GM23338 (cell line): ENCODE measurements around the gene KLHL36. TPM values are rescaled to one million over a fixed set of nuclear protein-coding genes. Genes with fewer than 3 reads are reported as not detected.

Experiments
- ATAC-seq: fragments of 200-7000 bp; cut with Tn5 transposase; 3 replicates; pipeline ENCODE4 v1.9.1; 2020
- DNase-seq: peaks from one replicate; pipeline ENCODE4 v3.0.0-alpha.2; 2015; ENCODE audit warnings: low spot score
- H2AFZ ChIP-seq: fragments of 200-600 bp; sonication (generic); 2 replicates; pipeline ENCODE4 v1.8.0; 2016; ENCODE audit warnings: antibody characterized with exemption, mild to moderate bottlenecking, moderate library complexity
- H3F3A ChIP-seq: fragments of 200-600 bp; sonication (generic); replicated peaks from 2 replicates; pipeline ENCODE4 v1.8.0; 2017; ENCODE audit warnings: antibody characterized with exemption, mixed run types, low read depth
- H3K27ac ChIP-seq: fragments of 200-600 bp; sonication (generic); 2 replicates; pipeline ENCODE4 v1.6.1; 2016; ENCODE audit warnings: low read depth
- H3K27me3 ChIP-seq: fragments of 200-600 bp; sonication (generic); 2 replicates; pipeline ENCODE4 v1.8.0; 2016; ENCODE audit warnings: mild to moderate bottlenecking, mixed run types, moderate library complexity; ENCODE audit not compliant: insufficient read depth
- H3K36me3 ChIP-seq: fragments of 200-600 bp; sonication (generic); 2 replicates; pipeline ENCODE4 v1.8.0; 2016; ENCODE audit warnings: mild to moderate bottlenecking; ENCODE audit not compliant: insufficient read depth
- H3K4me1 ChIP-seq: fragments of 200-600 bp; sonication (generic); 2 replicates; pipeline ENCODE4 v1.8.0; 2016; ENCODE audit warnings: mild to moderate bottlenecking, moderate library complexity; ENCODE audit not compliant: insufficient read depth
- H3K4me2 ChIP-seq: fragments of 200-600 bp; sonication (generic); 2 replicates; pipeline ENCODE4 v1.7.1; 2017; ENCODE audit warnings: mixed run types
- H3K4me3 ChIP-seq: fragments of 200-600 bp; sonication (generic); 2 replicates; pipeline ENCODE4 v1.6.1; 2016; ENCODE audit warnings: mixed run types
- H3K79me2 ChIP-seq: fragments of 200-600 bp; sonication (generic); replicated peaks from 2 replicates; pipeline ENCODE4 v1.8.0; 2017; ENCODE audit warnings: mild to moderate bottlenecking; ENCODE audit not compliant: insufficient read depth
- H3K9me2 ChIP-seq: fragments of 200-600 bp; sonication (generic); 2 replicates; pipeline ENCODE4 v1.8.0; 2017; ENCODE audit not compliant: insufficient read depth
- H4K20me1 ChIP-seq: fragments of 200-600 bp; sonication (generic); replicated peaks from 2 replicates; pipeline ENCODE4 v1.8.0; 2017; ENCODE audit warnings: mild to moderate bottlenecking; ENCODE audit not compliant: insufficient read depth
- H3K27ac Mint-ChIP-seq: 2 replicates; pipeline ENCODE4 v1.8.0; 2020; ENCODE audit warnings: inconsistent platforms, mild to moderate bottlenecking, moderate library complexity, mixed read lengths
- H3K27me3 Mint-ChIP-seq: 3 replicates; pipeline ENCODE4 v1.8.0; 2022; ENCODE audit warnings: low read depth, mild to moderate bottlenecking, moderate library complexity, mixed read lengths, inconsistent platforms; ENCODE audit not compliant: insufficient read depth, poor library complexity
- H3K36me3 Mint-ChIP-seq: 3 replicates; pipeline ENCODE4 v1.8.0; 2021; ENCODE audit warnings: low read depth, mild to moderate bottlenecking, inconsistent platforms, moderate library complexity, mixed read lengths
- H3K4me1 Mint-ChIP-seq: 3 replicates; pipeline ENCODE4 v1.8.0; 2020; ENCODE audit warnings: mild to moderate bottlenecking, inconsistent platforms, mixed read lengths
- H3K4me3 Mint-ChIP-seq: 3 replicates; pipeline ENCODE4 v1.8.0; 2021; ENCODE audit warnings: moderate library complexity, mild to moderate bottlenecking, inconsistent platforms, mixed read lengths
- H3K9me3 Mint-ChIP-seq: 3 replicates; pipeline ENCODE4 v1.8.0; 2020; ENCODE audit warnings: moderate library complexity, mild to moderate bottlenecking, inconsistent platforms, mixed read lengths
- CREB1 ChIP-seq: fragments of 250-450 bp; sonication (Bioruptor Pico); IDR thresholded peaks from 2 replicates; pipeline ENCODE4 v1.5.0; 2020; ENCODE audit warnings: low read depth, mild to moderate bottlenecking, moderate library complexity
- NANOG ChIP-seq: IDR thresholded peaks from 2 replicates; pipeline ENCODE4 v1.6.1; 2016; ENCODE audit warnings: antibody characterized with exemption, borderline replicate concordance
- POLR2AphosphoS5 ChIP-seq: IDR thresholded peaks from 2 replicates; pipeline ENCODE4 v1.6.1; 2016; ENCODE audit warnings: antibody characterized with exemption, low read depth
- STAT1 ChIP-seq: IDR thresholded peaks from one replicate; pipeline ENCODE4 v1.6.1; 2016; ENCODE audit warnings: antibody characterized with exemption; ENCODE audit not compliant: unreplicated experiment
- ZNF114 ChIP-seq: fragments of 250-450 bp; sonication (Bioruptor Pico); IDR thresholded peaks from 2 replicates; pipeline ENCODE4 v1.5.0; 2020; ENCODE audit warnings: mild to moderate bottlenecking, moderate library complexity
- ZNF331 ChIP-seq: fragments of 250-450 bp; sonication (Bioruptor Pico); IDR thresholded peaks from 2 replicates; pipeline ENCODE4 v1.5.0; 2020; ENCODE audit warnings: low read depth, mild to moderate bottlenecking, moderate library complexity
- polyA plus RNA-seq: library from polyadenylated mRNA; unstranded; fragments of >200 nt; fragmentation: Nextera tagmentation; extraction: Ambion mirVana; gene quantifications from 2 replicates; pipeline ENCODE4 v1.2.1, GENCODE V29; 2016
- total RNA-seq: library from RNA; depleted of rRNA; stranded (reverse); fragments of >200 nt; shearing (Covaris generic); gene quantifications from 2 replicates; pipeline ENCODE4 v1.2.3, GENCODE V29; 2014
- TF ChIP-seq, protein P1 (sequence below): IDR thresholded peaks from 2 replicates; pipeline ENCODE4 v1.6.1; 2016; ENCODE audit warnings: antibody characterized with exemption
- TF ChIP-seq, protein P2 (sequence below), 2 experiments: fragments of 200-600 bp in 1 of 2; sonication (generic) in 1 of 2; conservative IDR thresholded peaks; 2 replicates each; pipeline versions ENCODE4 v1.5.1 to v1.6.1; 2016 to 2017; ENCODE audit warnings: antibody characterized with exemption in 2 of 2, low read depth in 2 of 2, mild to moderate bottlenecking in 2 of 2, moderate library complexity in 1 of 2

KLHL36 gene
- total and polyA plus RNA-seq, 2 experiments from 2014 or later: 13.4 to 70.4 TPM

- peak; percentile 82 for TF ChIP-seq POLR2AphosphoS5
- TF ChIP-seq CREB1: 0 out of 2 replicates have a peak, but pooled peaks have one; percentile 16
- TF ChIP-seq, protein P1, sequence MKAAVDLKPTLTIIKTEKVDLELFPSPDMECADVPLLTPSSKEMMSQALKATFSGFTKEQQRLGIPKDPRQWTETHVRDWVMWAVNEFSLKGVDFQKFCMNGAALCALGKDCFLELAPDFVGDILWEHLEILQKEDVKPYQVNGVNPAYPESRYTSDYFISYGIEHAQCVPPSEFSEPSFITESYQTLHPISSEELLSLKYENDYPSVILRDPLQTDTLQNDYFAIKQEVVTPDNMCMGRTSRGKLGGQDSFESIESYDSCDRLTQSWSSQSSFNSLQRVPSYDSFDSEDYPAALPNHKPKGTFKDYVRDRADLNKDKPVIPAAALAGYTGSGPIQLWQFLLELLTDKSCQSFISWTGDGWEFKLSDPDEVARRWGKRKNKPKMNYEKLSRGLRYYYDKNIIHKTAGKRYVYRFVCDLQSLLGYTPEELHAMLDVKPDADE: 0 out of 2 replicates have a peak, but pooled peaks have one; percentile 33
- no peak for TF ChIP-seq ZNF331 (CRISPR knock-in tag)
- Histone ChIP-seq H2AFZ (peak within 1 kb of the TSS; percentile 94), H3K4me3 (peak within 1 kb of the TSS; percentile 67), H3F3A (no peaks in the 10 kb centered on the region), H3K27me3 (no peaks in the 10 kb centered on the region), H3K36me3 (no peaks in the 10 kb centered on the region), H3K79me2 (peaks cover 48% of the 10 kb centered on the region), H4K20me1 (peaks cover 42% of the 10 kb centered on the region), H3K4me2 (peak within 1 kb of the TSS; percentile 95), H3K9me2 (peaks cover 5% of the 10 kb centered on the region; the same call in 1 of the 2 replicates), H3K4me1 (peaks cover 38% of the 10 kb centered on the region), H3K27ac (peak within 1 kb of the TSS; percentile 91)
- Mint-ChIP-seq H3K4me3 (peak within 1 kb of the TSS; percentile 99), H3K27ac (peak within 1 kb of the TSS; percentile 95), H3K9me3 (no peaks in the 10 kb centered on the region; the same call in 2 of the 3 replicates), H3K4me1 (peaks cover 31% of the 10 kb centered on the region), H3K36me3 (peaks cover 2% of the 10 kb centered on the region; the same call in 2 of the 3 replicates), H3K27me3 (peaks cover 14% of the 10 kb centered on the region)
- ATAC-seq (peak; percentile 94), DNase-seq (peak; percentile 94)
These were observed 51.6 kb downstream of the KLHL36 start, which contains the start of gene USP10 for GRCh38 chr16:84699712-84700445. Gene USP10 (plus strand): TSS chr16:84700000. CDS start chr16:84700091, 91 bp downstream.

- Mint-ChIP-seq H3K4me3 (peak overlapping the region; percentile 99), H3K4me1 (peaks cover 35% of the 10 kb centered on the region), H3K27ac (peak overlapping the region; percentile 95), H3K27me3 (peaks cover 14% of the 10 kb centered on the region), H3K9me3 (no peaks in the 10 kb centered on the region; the same call in 2 of the 3 replicates), H3K36me3 (peaks cover 6% of the 10 kb centered on the region; the same call in 2 of the 3 replicates)
- Histone ChIP-seq H4K20me1 (peaks cover 50% of the 10 kb centered on the region), H3K4me1 (peaks cover 38% of the 10 kb centered on the region), H2AFZ (no peak overlapping the region), H3K4me2 (peak overlapping the region; percentile 86), H3K27me3 (no peaks in the 10 kb centered on the region), H3K27ac (peak overlapping the region; percentile 29; the same call in 1 of the 2 replicates), H3K36me3 (no peaks in the 10 kb centered on the region), H3K79me2 (peaks cover 56% of the 10 kb centered on the region), H3K4me3 (peak overlapping the region; percentile 67), H3F3A (no peaks in the 10 kb centered on the region), H3K9me2 (peaks cover 5% of the 10 kb centered on the region; the same call in 1 of the 2 replicates)
- no peak for TF ChIP-seq ZNF114 (CRISPR knock-in tag)
- ATAC-seq: peak; percentile 19
- peak; percentile 47 for DNase-seq
These were observed 52.4 kb downstream of the KLHL36 start for GRCh38 chr16:84700446-84701300.

- H3K27me3 Mint-ChIP-seq: peaks cover 10% of the 10 kb centered on the region
- no peak overlapping the region; the same call in 1 of the 2 replicates for H3K27ac Mint-ChIP-seq
- no peak for TF ChIP-seq POLR2AphosphoS5
- TF ChIP-seq CREB1: no peak
- TF ChIP-seq ZNF331 (CRISPR knock-in tag): no peak
- TF ChIP-seq NANOG: no peak
- TF ChIP-seq, protein P1: no peak
- no peak for TF ChIP-seq STAT1
- TF ChIP-seq, protein P2, sequence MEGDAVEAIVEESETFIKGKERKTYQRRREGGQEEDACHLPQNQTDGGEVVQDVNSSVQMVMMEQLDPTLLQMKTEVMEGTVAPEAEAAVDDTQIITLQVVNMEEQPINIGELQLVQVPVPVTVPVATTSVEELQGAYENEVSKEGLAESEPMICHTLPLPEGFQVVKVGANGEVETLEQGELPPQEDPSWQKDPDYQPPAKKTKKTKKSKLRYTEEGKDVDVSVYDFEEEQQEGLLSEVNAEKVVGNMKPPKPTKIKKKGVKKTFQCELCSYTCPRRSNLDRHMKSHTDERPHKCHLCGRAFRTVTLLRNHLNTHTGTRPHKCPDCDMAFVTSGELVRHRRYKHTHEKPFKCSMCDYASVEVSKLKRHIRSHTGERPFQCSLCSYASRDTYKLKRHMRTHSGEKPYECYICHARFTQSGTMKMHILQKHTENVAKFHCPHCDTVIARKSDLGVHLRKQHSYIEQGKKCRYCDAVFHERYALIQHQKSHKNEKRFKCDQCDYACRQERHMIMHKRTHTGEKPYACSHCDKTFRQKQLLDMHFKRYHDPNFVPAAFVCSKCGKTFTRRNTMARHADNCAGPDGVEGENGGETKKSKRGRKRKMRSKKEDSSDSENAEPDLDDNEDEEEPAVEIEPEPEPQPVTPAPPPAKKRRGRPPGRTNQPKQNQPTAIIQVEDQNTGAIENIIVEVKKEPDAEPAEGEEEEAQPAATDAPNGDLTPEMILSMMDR (conservative IDR thresholded peaks at IDR 0.05; ENCODE audit: low read depth in 2 of 2): no peak
These were observed 55.4 kb downstream of the KLHL36 start for GRCh38 chr16:84703681-84704080.

More at GRCh38 chr16:84703681-84704080, 55.4 kb downstream of the KLHL36 start:
- H3K4me1 Mint-ChIP-seq: peaks cover 47% of the 10 kb centered on the region
- no peaks in the 10 kb centered on the region for H3K27me3 ChIP-seq
- H3K4me2 ChIP-seq: peak overlapping the region; percentile 4; the same call in 1 of the 2 replicates
- no peaks in the 10 kb centered on the region; the same call in 2 of the 3 replicates for H3K9me3 Mint-ChIP-seq
- H3K36me3 ChIP-seq: no peaks in the 10 kb centered on the region
- peaks cover 78% of the 10 kb centered on the region for H4K20me1 ChIP-seq
- no peak overlapping the region for H3K27ac ChIP-seq
- H3K4me3 ChIP-seq: no peak overlapping the region
- H3K4me1 ChIP-seq: peaks cover 47% of the 10 kb centered on the region
- peaks cover 86% of the 10 kb centered on the region for H3K79me2 ChIP-seq
- peaks cover 6% of the 10 kb centered on the region; the same call in 2 of the 3 replicates for H3K36me3 Mint-ChIP-seq
- H3K9me2 ChIP-seq: no peaks in the 10 kb centered on the region
- no peak overlapping the region for H2AFZ ChIP-seq
- no peak overlapping the region for H3K4me3 Mint-ChIP-seq
- no peaks in the 10 kb centered on the region for H3F3A ChIP-seq
- no peak for DNase-seq
- no peak for ATAC-seq
